HepG2 (cell line): ENCODE results near the gene C11orf54. TPM values are rescaled to one million over a fixed set of nuclear protein-coding genes. Genes with fewer than 3 reads are reported as not detected.

ENCODE experiments used
- ATAC-seq: fragments of 200-7000 bp; cut with Tn5 transposase; 3 replicates; pipeline ENCODE4 v1.9.1; 2020; ENCODE audit warnings: mild to moderate bottlenecking, moderate library complexity
- BruUV-seq: library from RNA; stranded (reverse); fragments of 400-500 nt; replicated peaks from 2 replicates; lab custom pipeline; 2021; lab: Mats Ljungman, UMichigan
- CTCF ChIA-PET: fragments of 300-600 bp; formaldehyde crosslinking; extraction: SDS; loops from one replicate; lab custom pipeline; 2021; ENCODE audit warnings: low total read pairs, inconsistent platforms, low intra/inter-chr PET ratio; lab: Yijun Ruan, JAX
- POLR2A ChIA-PET: fragments of 350-600 bp; sonication (Branson Sonifier 250); formaldehyde crosslinking; loops from one replicate; lab custom pipeline; 2020; ENCODE audit warnings: antibody characterized with exemption, inconsistent platforms; lab: Yijun Ruan, JAX
- DNase-seq: peaks from one replicate; pipeline ENCODE4 v3.0.0-alpha.2; 2015; ENCODE audit warnings: low spot score
- FAIRE-seq: peaks from 3 replicates; lab custom pipeline; 2011; peaks lifted over from hg19 to GRCh38; lab: Jason Lieb, UNC
- H2AFZ ChIP-seq: one replicate; pipeline ENCODE4 v1.6.1; 2011; ENCODE audit warnings: low read length, inconsistent platforms
- H3K27ac ChIP-seq: fragments of 300-600 bp; 3 replicates; pipeline ENCODE4 v1.8.0; 2011; ENCODE audit warnings: mixed run types, mild to moderate bottlenecking, mixed read lengths, low read length, inconsistent platforms; ENCODE audit not compliant: insufficient read depth; ENCODE audit errors: extremely low read length
- H3K27me3 ChIP-seq, 2 experiments: fragments of 200-600 bp in 1 of 2; 2 replicates in 1 of 2; 3 replicates in 1 of 2; pipeline versions ENCODE4 v1.6.0 to v1.8.0; 2011; ENCODE audit warnings: low read length in 2 of 2, mild to moderate bottlenecking in 2 of 2, moderate library complexity in 2 of 2, inconsistent platforms in 1 of 2; ENCODE audit not compliant: insufficient read depth in 2 of 2, control insufficient read depth in 1 of 2
- H3K36me3 ChIP-seq, 2 experiments: fragments of 200-600 bp in 1 of 2; replicated peaks in 1 of 2; 2 replicates in 1 of 2; 3 replicates in 1 of 2; pipeline versions ENCODE4 v1.5.1 to v1.8.0; 2011; ENCODE audit warnings: low read length in 2 of 2, inconsistent platforms in 1 of 2; ENCODE audit not compliant: insufficient read depth in 2 of 2, control insufficient read depth in 1 of 2
- H3K4me1 ChIP-seq: 2 replicates; pipeline ENCODE4 v1.5.1; 2012; ENCODE audit warnings: low read length, inconsistent platforms; ENCODE audit not compliant: insufficient read depth
- H3K4me2 ChIP-seq: 2 replicates; pipeline ENCODE4 v1.6.0; 2011; ENCODE audit warnings: low read depth, low read length, inconsistent platforms
- H3K4me3 ChIP-seq, 3 experiments: fragments of 200-600 bp in 1 of 3; sonication (generic), shearing (Covaris generic) in 1 of 3; replicated peaks in 1 of 3; 2 replicates each; pipeline ENCODE4 v1.5.1; 2011 to 2016; ENCODE audit warnings: low read length in 3 of 3, inconsistent platforms in 2 of 3, low read depth in 2 of 3, mild to moderate bottlenecking in 2 of 3, control low read depth in 1 of 3, mixed read lengths in 1 of 3; ENCODE audit not compliant: insufficient read depth in 1 of 3
- H3K79me2 ChIP-seq: one replicate; pipeline ENCODE4 v1.6.1; 2011; ENCODE audit warnings: low read length, inconsistent platforms; ENCODE audit not compliant: insufficient read depth
- H3K9ac ChIP-seq: 2 replicates; pipeline ENCODE4 v1.6.0; 2011; ENCODE audit warnings: mild to moderate bottlenecking, low read depth, low read length, inconsistent platforms; ENCODE audit not compliant: insufficient read depth
- H3K9me3 ChIP-seq: 2 replicates; pipeline ENCODE4 v1.5.1; 2012; ENCODE audit warnings: mild to moderate bottlenecking, low read length
- H4K20me1 ChIP-seq: 2 replicates; pipeline ENCODE4 v1.6.0; 2011; ENCODE audit warnings: inconsistent platforms, mild to moderate bottlenecking, low read length, moderate library complexity; ENCODE audit not compliant: insufficient read depth
- AGO2 ChIP-seq: fragments of 200-400 bp; formaldehyde crosslinking; optimal IDR thresholded peaks from 2 replicates; pipeline ENCODE3; 2017; ENCODE audit warnings: mild to moderate bottlenecking, low read depth, low read length, moderate library complexity
- BRF2 ChIP-seq: sonication (generic); formaldehyde crosslinking; IDR thresholded peaks from 2 replicates; pipeline ENCODE4 v1.8.1; 2022; ENCODE audit warnings: mild to moderate bottlenecking, missing genetic modification reagents
- CEBPG ChIP-seq: IDR thresholded peaks from 2 replicates; pipeline ENCODE4 v1.6.1; 2016
- HINFP ChIP-seq: sonication (generic); formaldehyde crosslinking; IDR thresholded peaks from 2 replicates; pipeline ENCODE4 v1.4.0; 2020; ENCODE audit warnings: low read depth, mild to moderate bottlenecking, missing genetic modification reagents
- LRRFIP1 ChIP-seq: sonication (generic); formaldehyde crosslinking; conservative IDR thresholded peaks from 2 replicates; pipeline ENCODE4 v1.4.0; 2020; ENCODE audit warnings: missing genetic modification reagents
- MXI1 ChIP-seq: IDR thresholded peaks from 3 replicates; pipeline ENCODE4 v1.6.1; 2012; ENCODE audit warnings: low read depth, low read length, inconsistent platforms, borderline replicate concordance
- PAWR ChIP-seq: sonication (generic); formaldehyde crosslinking; IDR thresholded peaks from 2 replicates; pipeline ENCODE4 v1.4.0; 2020; ENCODE audit warnings: missing genetic modification reagents, mild to moderate bottlenecking, borderline replicate concordance
- SRSF4 ChIP-seq: fragments of 200-400 bp; formaldehyde crosslinking; IDR thresholded peaks from one replicate; pipeline ENCODE4 v1.6.1; 2018; ENCODE audit warnings: mild to moderate bottlenecking, low read depth, low read length, moderate library complexity; ENCODE audit not compliant: poor library complexity, severe bottlenecking
- ZBTB1 ChIP-seq: sonication (generic); formaldehyde crosslinking; IDR thresholded peaks from 2 replicates; pipeline ENCODE4 v1.4.0; 2020; ENCODE audit warnings: missing genetic modification reagents, borderline replicate concordance
- ZFX ChIP-seq: sonication (generic); formaldehyde crosslinking; IDR thresholded peaks from 2 replicates; pipeline ENCODE4 v1.4.0; 2020; ENCODE audit warnings: mild to moderate bottlenecking, low read depth, missing genetic modification reagents, moderate library complexity
- ZNF446 ChIP-seq: sonication (generic); formaldehyde crosslinking; IDR thresholded peaks from 2 replicates; pipeline ENCODE4 v1.5.0; 2020; ENCODE audit warnings: mild to moderate bottlenecking, missing genetic modification reagents
- ZNF75D ChIP-seq: sonication (generic); formaldehyde crosslinking; IDR thresholded peaks from 2 replicates; pipeline ENCODE4 v1.8.1; 2023; ENCODE audit warnings: missing genetic modification reagents, mild to moderate bottlenecking, borderline replicate concordance
- ZNF781 ChIP-seq: sonication (generic); formaldehyde crosslinking; IDR thresholded peaks from 2 replicates; pipeline ENCODE4 v1.5.1; 2020; ENCODE audit warnings: borderline replicate concordance, mild to moderate bottlenecking, missing genetic modification reagents; ENCODE audit errors: not compliant biosample characterization
- ZSCAN25 ChIP-seq: sonication (generic); formaldehyde crosslinking; IDR thresholded peaks from 2 replicates; pipeline ENCODE4 v1.8.0; 2022; ENCODE audit warnings: mild to moderate bottlenecking, missing genetic modification reagents
- WGBS: methylation state at CpG from one replicate; pipeline ENCODE4 v1.1.6; 2017; ENCODE audit warnings: low lambda C conversion rate; 5-methylcytosine and 5-hydroxymethylcytosine counted together
- in situ Hi-C: cut with HindIII; loops from 2 replicates; pipeline ENCODE4 v1.10.0; 2017; ENCODE audit warnings: low pct_unique_long_range_greater_than_20kb; ENCODE audit not compliant: extremely low pct_ligation_motif_present
- intact Hi-C: fragments of 100-400 bp; cut with micrococcal nuclease; formaldehyde crosslinking; loops from one replicate; pipeline ENCODE4 v1.10.0; 2022; ENCODE audit not compliant: unreplicated experiment
- polyA plus RNA-seq, 8 experiments: library from polyadenylated mRNA; depleted of rRNA in 3 of 8; stranded (reverse) in 7 of 8; unstranded in 1 of 8; fragments of >200 nt; fragmentation: Illumina TruSeq in 4 of 8; extraction: Trizol in 4 of 8; gene quantifications; 2 replicates each; pipeline versions ENCODE4 v1.2.1 to v1.2.3, GENCODE V29; 2011 to 2016; ENCODE audit warnings: low read depth in 4 of 8, missing spikeins in 1 of 8, mixed read lengths in 1 of 8; ENCODE audit not compliant: insufficient read depth in 1 of 8
- total RNA-seq, 5 experiments: library from RNA; depleted of rRNA; stranded (reverse); fragments of >200 nt; fragmentation: Illumina TruSeq; extraction: Trizol; gene quantifications; 2 replicates each; pipeline ENCODE4 v1.2.3, GENCODE V29; 2016; ENCODE audit warnings: low read depth in 1 of 5
- TF ChIP-seq, protein P1 (sequence below): sonication (generic); formaldehyde crosslinking; IDR thresholded peaks from 2 replicates; pipeline ENCODE4 v1.8.0; 2022; ENCODE audit warnings: mild to moderate bottlenecking, missing genetic modification reagents; ENCODE audit not compliant: insufficient replicate concordance
- TF ChIP-seq, protein P2 (sequence below): sonication (generic); formaldehyde crosslinking; IDR thresholded peaks from 2 replicates; pipeline ENCODE4 v1.8.1; 2023; ENCODE audit warnings: mild to moderate bottlenecking, missing genetic modification reagents

The C11orf54 gene
- total and polyA plus RNA-seq, 2 of the 13 experiments (the other 11 are each of a cell fraction or from before 2014, with no cell fraction given): 42.7 to 50.1 TPM

- Histone ChIP-seq H3K9ac (no peak overlapping the region), H3K27me3 (no peaks in the 10 kb centered on the region), H3K4me3 (no peak overlapping the region), H3K4me2 (no peak overlapping the region), H3K36me3 (peaks cover 8 to 54% of the 10 kb centered on the region in 2 experiments), H2AFZ (no peak overlapping the region), H3K4me1 (no peaks in the 10 kb centered on the region), H3K9me3 (no peaks in the 10 kb centered on the region), H3K27ac (no peak overlapping the region), H4K20me1 (no peaks in the 10 kb centered on the region), H3K79me2 (no peaks in the 10 kb centered on the region)
- ChIA-PET POLR2A (interaction anchor here (0.9 to 1.8 kb wide), 2 partner anchors 21 to 65 kb away, joined by 4 to 5 read pairs; partner anchors contain the start of gene MED17), CTCF (no interaction called here)
- WGBS: 97% methylated on average over 4 of the region's 4 CpGs
- in situ Hi-C loops (no loop called here), intact Hi-C loops (no loop called here)
- FAIRE-seq (no peak), DNase-seq (no peak), ATAC-seq (no peak)
- no TSS peak for BruUV-seq
- TF ChIP-seq ZNF446: no peak
- no peak for TF ChIP-seq BRF2 (CRISPR knock-in tag)
- TF ChIP-seq ZSCAN25: no peak
- TF ChIP-seq, protein P1, sequence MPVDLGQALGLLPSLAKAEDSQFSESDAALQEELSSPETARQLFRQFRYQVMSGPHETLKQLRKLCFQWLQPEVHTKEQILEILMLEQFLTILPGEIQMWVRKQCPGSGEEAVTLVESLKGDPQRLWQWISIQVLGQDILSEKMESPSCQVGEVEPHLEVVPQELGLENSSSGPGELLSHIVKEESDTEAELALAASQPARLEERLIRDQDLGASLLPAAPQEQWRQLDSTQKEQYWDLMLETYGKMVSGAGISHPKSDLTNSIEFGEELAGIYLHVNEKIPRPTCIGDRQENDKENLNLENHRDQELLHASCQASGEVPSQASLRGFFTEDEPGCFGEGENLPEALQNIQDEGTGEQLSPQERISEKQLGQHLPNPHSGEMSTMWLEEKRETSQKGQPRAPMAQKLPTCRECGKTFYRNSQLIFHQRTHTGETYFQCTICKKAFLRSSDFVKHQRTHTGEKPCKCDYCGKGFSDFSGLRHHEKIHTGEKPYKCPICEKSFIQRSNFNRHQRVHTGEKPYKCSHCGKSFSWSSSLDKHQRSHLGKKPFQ (CRISPR knock-in tag): no peak
- no peak for TF ChIP-seq PAWR (CRISPR knock-in tag)
- no peak for TF ChIP-seq ZNF781 (CRISPR knock-in tag)
- no peak for TF ChIP-seq SRSF4
- no peak for TF ChIP-seq AGO2
- no peak for TF ChIP-seq CEBPG (CRISPR knock-in tag)
- TF ChIP-seq MXI1: no peak
- TF ChIP-seq ZFX (CRISPR knock-in tag): no peak
- TF ChIP-seq LRRFIP1 (CRISPR knock-in tag): no peak
- TF ChIP-seq, protein P2, sequence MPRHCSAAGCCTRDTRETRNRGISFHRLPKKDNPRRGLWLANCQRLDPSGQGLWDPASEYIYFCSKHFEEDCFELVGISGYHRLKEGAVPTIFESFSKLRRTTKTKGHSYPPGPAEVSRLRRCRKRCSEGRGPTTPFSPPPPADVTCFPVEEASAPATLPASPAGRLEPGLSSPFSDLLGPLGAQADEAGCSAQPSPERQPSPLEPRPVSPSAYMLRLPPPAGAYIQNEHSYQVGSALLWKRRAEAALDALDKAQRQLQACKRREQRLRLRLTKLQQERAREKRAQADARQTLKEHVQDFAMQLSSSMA (CRISPR knock-in tag): no peak
- no peak for TF ChIP-seq ZBTB1 (CRISPR knock-in tag)
- TF ChIP-seq HINFP (CRISPR knock-in tag): no peak
- TF ChIP-seq ZNF75D (CRISPR knock-in tag): no peak
These were observed 22.2 kb upstream of the C11orf54 start for GRCh38 chr11:93719310-93719709.
